Right cardiac atrium (tissue), 5 donors: ENCODE measurements around the gene OR2A42. TPM values are rescaled to one million over a fixed set of nuclear protein-coding genes. Genes with fewer than 3 reads are reported as not detected.
"Not testable (repeated sequence)": the region's sequence is repeated elsewhere in the genome, so short reads cannot be mapped to it uniquely, and the experiment has no call there.

Source experiments
- ATAC-seq, 2 donors: fragments of 200-7000 bp; cut with Tn5 transposase; one replicate each; pipeline versions ENCODE4 v1.8.0 to v1.9.1; 2020; ENCODE audit warnings: moderate library complexity in 2 of 2, mild to moderate bottlenecking in 1 of 2
- DNase-seq, 3 donors: peaks; one replicate each; pipeline ENCODE4 v3.0.0-alpha.2; 2020
- H3K27ac ChIP-seq: one replicate; pipeline ENCODE4 v1.5.1; 2013; ENCODE audit warnings: mild to moderate bottlenecking, low read length, control low read depth, moderate library complexity
- H3K27me3 ChIP-seq: one replicate; pipeline ENCODE4 v1.6.1; 2013; ENCODE audit not compliant: control insufficient read depth, insufficient read depth
- H3K4me1 ChIP-seq: one replicate; pipeline ENCODE4 v1.6.1; 2013; ENCODE audit warnings: low read length; ENCODE audit not compliant: control insufficient read depth, insufficient read depth
- H3K4me3 ChIP-seq: one replicate; pipeline ENCODE4 v1.5.1; 2013; ENCODE audit warnings: low read length, control low read depth
- H3K9me3 ChIP-seq: one replicate; pipeline ENCODE4 v1.6.1; 2013; ENCODE audit warnings: low read length; ENCODE audit not compliant: control insufficient read depth
- WGBS: extraction: QIAGEN DNeasy Blood & Tissue Kit; methylation state at CpG from one replicate; pipeline ENCODE4 v1.1.7; 2013; 5-methylcytosine and 5-hydroxymethylcytosine counted together
- intact Hi-C, 4 donors: fragments of 100-400 bp; cut with DNase I; formaldehyde crosslinking; loops; one replicate each; pipeline versions ENCODE4 v1.11.0 to v1.14.0; 2022 to 2023
- long read RNA-seq, 4 donors: library from polyadenylated mRNA; unstranded; transcript quantifications; one replicate each; pipeline ENCODE4 v2.0.0, GENCODE V29; 2020 to 2021
- polyA plus RNA-seq: library from polyadenylated mRNA; stranded (reverse); fragments of 200-250 nt; gene quantifications from one replicate; pipeline ENCODE4 v1.2.3, GENCODE V29; 2013
- total RNA-seq, 4 donors: library from RNA; stranded (reverse); fragmentation: NEBNext Ultra II Directional; extraction: Animal tissue kit (Norgen Biotek cat#: 25700); gene quantifications; one replicate each; pipeline ENCODE4 v1.2.1, GENCODE V29; 2021
- donor health status: healthy with polysubstance abuse.
- donor health status: DM: no; HTN: yes; CAD: no.
- donor health status: DM: no; HTN: no; CAD: no.
- donor health status: DM: no; HTN: yes; CAD: no; lungs with severe emphysema.
- donor health status: DM: yes; HTN: yes; CAD: no.

Gene OR2A42
- total RNA-seq (not detected), polyA plus RNA-seq (0.20 TPM)
- long read RNA-seq, donor 1: 0 reads
- long read RNA-seq, donor 2: 0 reads
- long read RNA-seq, donor 3: 0 reads
- long read RNA-seq, donor 4: 0 reads

GRCh38 chr7:144239365-144239764 lies at the start of gene OR2A42:
OR2A42 (minus strand) TSS chr7:144239605; CDS start chr7:144232843, 6,762 bp downstream.
- H3K27ac ChIP-seq, H3K27me3 ChIP-seq, H3K9me3 ChIP-seq, intact Hi-C loops, H3K4me1 ChIP-seq, ATAC-seq, DNase-seq, H3K4me3 ChIP-seq: not testable (repeated sequence)
- 100% methylated on average over 1 of the region's 2 CpGs for WGBS

DNA sequence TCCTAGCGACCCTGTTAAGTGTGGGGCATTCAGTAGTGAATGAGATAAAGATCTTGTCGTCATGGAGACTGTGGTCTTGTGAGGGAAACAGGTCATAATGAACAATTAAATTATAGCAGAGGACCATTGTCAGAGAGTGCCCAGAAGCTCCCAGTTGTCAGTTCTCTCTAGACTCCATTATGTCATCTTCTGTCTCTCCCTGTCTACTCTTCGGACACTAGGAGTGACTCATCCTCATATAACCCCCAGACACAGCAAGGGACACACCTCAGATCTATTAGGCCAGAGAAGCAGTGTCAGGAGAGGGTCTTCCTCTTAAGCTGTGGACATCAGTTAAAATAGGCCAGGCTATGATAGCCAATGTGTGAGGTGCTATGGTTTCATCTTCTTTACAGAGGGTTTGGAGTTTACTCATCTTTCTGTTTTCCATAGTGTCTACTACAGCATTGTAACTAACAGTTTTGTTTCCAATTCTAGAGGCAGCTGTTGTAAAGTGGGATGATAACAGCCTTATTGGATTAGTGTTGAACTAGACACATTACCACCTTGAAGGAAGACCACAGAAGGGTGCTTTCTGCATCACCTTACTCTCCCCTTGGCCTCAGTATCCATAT lies 47.9 kb upstream of the OR2A42 start:
- WGBS: no CpG with 5 or more reads among the region's 3 CpGs
- H3K27me3 ChIP-seq, DNase-seq, H3K4me1 ChIP-seq, ATAC-seq, H3K4me3 ChIP-seq, H3K27ac ChIP-seq, H3K9me3 ChIP-seq, intact Hi-C loops: not testable (repeated sequence)

GRCh38 chr7:144283716-144284115 lies 44.3 kb upstream of the OR2A42 start:
- WGBS: no CpG with 5 or more reads among the region's 6 CpGs
- H3K4me1 ChIP-seq, H3K9me3 ChIP-seq, H3K27me3 ChIP-seq, H3K27ac ChIP-seq, DNase-seq, intact Hi-C loops, H3K4me3 ChIP-seq: not testable (repeated sequence)
- peak in 1 of 2 donors; percentile 17 for ATAC-seq

DNA sequence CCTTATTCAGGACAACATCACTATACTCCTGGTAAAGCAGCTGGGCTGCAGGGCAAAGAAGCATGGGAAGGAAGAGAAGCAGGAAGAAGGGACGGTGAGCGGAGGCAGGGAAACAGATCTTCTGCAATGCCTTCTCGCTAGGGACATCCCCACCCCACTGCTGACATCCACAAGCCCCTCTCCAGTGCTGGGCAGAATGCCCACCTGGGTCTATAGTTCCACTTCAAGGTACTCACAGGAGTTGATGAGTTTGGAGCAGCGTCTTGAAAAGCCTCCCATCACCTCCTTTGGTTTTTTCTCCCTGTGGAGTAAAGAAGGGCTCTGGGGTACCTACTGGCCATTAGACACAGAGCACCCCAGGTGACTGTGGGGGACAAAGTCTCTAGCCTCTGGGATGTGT lies 43.1 kb upstream of the OR2A42 start:
- 87% methylated on average over 2 of the region's 4 CpGs for WGBS
- peak in 1 of 3 donors; percentile 11 for DNase-seq
- intact Hi-C loops, H3K27me3 ChIP-seq, H3K9me3 ChIP-seq, H3K27ac ChIP-seq, H3K4me3 ChIP-seq, H3K4me1 ChIP-seq: not testable (repeated sequence)
- peak in 1 of 2 donors; percentile 7 for ATAC-seq

- H3K27me3 ChIP-seq, H3K9me3 ChIP-seq, H3K4me1 ChIP-seq, H3K27ac ChIP-seq, ATAC-seq, intact Hi-C loops, H3K4me3 ChIP-seq, DNase-seq: not testable (repeated sequence)
- WGBS: no CpG with 5 or more reads among the region's 8 CpGs
Observed at GRCh38 chr7:144281981-144282380, 42.6 kb upstream of the OR2A42 start.

DNA sequence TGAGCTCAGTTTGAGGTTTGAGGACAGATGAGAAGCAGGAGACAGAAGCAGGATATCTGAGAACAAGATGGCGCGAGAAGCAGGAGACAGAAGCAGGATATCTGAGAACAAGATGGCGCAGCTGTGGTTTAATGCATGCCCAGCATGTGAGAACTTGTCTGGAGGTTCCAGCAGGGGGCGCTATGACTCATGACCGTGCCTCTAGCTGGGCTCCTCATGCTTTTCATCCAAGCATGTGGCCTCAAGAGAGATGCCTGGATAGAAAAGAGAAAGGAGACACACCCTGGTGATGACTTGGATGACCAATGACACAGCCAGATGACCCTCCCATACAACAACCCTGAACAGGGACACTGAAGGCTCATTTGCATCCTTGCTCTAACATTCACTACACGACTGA lies 40.6 kb upstream of the OR2A42 start:
- H3K27me3 ChIP-seq, intact Hi-C loops, H3K4me3 ChIP-seq, H3K9me3 ChIP-seq, H3K27ac ChIP-seq, DNase-seq, H3K4me1 ChIP-seq: not testable (repeated sequence)
- 99% methylated on average over 3 of the region's 6 CpGs for WGBS
- ATAC-seq: peak in 1 of 2 donors; percentile 9

DNA sequence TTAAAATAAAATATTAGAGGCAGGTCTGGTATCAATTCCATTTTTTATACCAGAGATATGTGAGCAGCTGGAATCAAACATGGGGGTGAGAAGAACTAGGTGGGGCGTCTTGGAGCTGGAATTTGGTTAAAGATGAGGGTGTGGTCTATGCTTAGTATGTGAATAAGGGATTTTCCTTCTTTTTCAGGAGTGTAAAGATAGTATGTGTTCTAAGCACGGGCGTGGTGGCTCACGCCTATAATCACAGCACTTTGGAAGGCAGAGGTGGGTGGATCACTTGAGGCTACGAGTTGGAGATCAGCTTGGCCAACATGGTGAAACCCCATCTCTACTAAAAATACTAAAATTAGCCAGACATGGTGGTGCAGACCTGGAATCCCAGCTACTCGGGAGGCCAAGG lies 35.9 kb upstream of the OR2A42 start:
- intact Hi-C loops, H3K27me3 ChIP-seq, H3K9me3 ChIP-seq, H3K4me3 ChIP-seq, DNase-seq, H3K4me1 ChIP-seq, ATAC-seq, H3K27ac ChIP-seq: not testable (repeated sequence)
- 94% methylated on average over 4 of the region's 6 CpGs for WGBS

DNA sequence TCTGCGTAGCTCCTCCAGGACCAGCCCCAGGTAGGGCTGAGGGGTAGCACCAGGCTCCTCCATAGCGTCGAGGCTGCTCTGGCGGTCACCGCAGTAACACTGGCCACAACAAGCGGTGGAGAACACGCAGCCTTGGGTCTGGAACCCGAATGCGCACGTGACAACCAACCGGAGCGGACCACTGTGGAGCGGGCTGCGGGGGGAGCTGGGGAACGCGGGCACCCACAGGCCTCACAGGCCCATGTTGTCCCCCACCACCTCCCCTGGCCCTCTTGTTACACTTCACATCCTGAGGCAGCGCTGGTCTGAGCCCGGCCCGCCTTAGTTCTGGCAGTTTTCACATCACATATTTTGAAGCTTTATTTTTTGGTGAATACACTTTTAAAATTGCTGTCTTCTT lies 29.8 kb upstream of the OR2A42 start, which contains the start of gene CTAGE8:
Gene CTAGE8, minus strand, starts transcription at position 101 of the 400 bp plus-strand sequence. Its CDS starts 38 bp downstream, at position 63.
- WGBS: no CpG with 5 or more reads among the region's 19 CpGs
- DNase-seq, ATAC-seq: not testable (repeated sequence)

GRCh38 chr7:144264692-144265091 lies 25.3 kb upstream of the OR2A42 start, which contains the start of gene OR2A7:
OR2A7 (minus strand) TSS chr7:144264792; CDS start chr7:144259628, 5,164 bp downstream.
- DNase-seq, H3K9me3 ChIP-seq, H3K4me1 ChIP-seq, H3K27ac ChIP-seq, ATAC-seq, H3K27me3 ChIP-seq, H3K4me3 ChIP-seq, intact Hi-C loops: not testable (repeated sequence)
- WGBS: 88% methylated on average over 6 of the region's 7 CpGs

More for the DNA sequence above, 29.8 kb upstream of the OR2A42 start, which contains the start of gene CTAGE8:
- H3K4me3 ChIP-seq, H3K27me3 ChIP-seq, H3K9me3 ChIP-seq, intact Hi-C loops, H3K4me1 ChIP-seq, H3K27ac ChIP-seq: not testable (repeated sequence)

DNA sequence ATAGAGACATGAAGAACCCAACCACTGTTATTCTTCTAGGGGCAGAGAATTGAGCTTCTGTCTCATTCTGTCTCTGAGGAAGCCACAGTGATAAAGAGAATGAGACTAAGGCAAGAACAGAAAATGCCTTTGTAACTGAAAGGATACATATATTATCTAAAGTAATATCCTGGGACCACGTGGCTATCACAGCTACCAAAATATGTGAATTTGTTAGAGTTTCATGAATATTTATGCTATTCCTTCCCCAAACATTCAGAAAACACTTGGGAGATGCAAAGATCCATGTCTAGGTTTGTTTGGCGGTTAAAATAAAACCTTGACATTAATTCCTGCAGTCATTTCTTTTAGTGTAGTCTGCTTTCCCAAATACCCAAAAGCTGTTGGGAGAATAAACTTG lies 22.7 kb upstream of the OR2A42 start:
- H3K4me3 ChIP-seq, H3K27ac ChIP-seq, DNase-seq, H3K9me3 ChIP-seq, H3K4me1 ChIP-seq, ATAC-seq, intact Hi-C loops, H3K27me3 ChIP-seq: not testable (repeated sequence)
- WGBS: no CpG with 5 or more reads among the region's 2 CpGs

GRCh38 chr7:144259067-144259466 lies 19.7 kb upstream of the OR2A42 start:
- WGBS: no CpG with 5 or more reads among the region's 14 CpGs
- not testable (repeated sequence) for ATAC-seq

More at GRCh38 chr7:144259067-144259466, 19.7 kb upstream of the OR2A42 start:
- H3K9me3 ChIP-seq, H3K27me3 ChIP-seq, DNase-seq, H3K4me1 ChIP-seq, H3K27ac ChIP-seq, intact Hi-C loops, H3K4me3 ChIP-seq: not testable (repeated sequence)
